H1 (cell line): Measurements from ENCODE around the gene RB1. TPM values are rescaled to one million over a fixed set of nuclear protein-coding genes. Genes with fewer than 3 reads are reported as not detected.

Source experiments
- CTCF ChIA-PET: fragments of 300-600 bp; sonication (Branson Sonifier 250); formaldehyde crosslinking; loops from one replicate; lab custom pipeline; 2021; ENCODE audit not compliant: partially characterized antibody; lab: Charles Lee
- POLR2A ChIA-PET: fragments of 300-600 bp; sonication (Branson Sonifier 250); formaldehyde crosslinking; loops from one replicate; lab custom pipeline; 2021; ENCODE audit warnings: inconsistent platforms; ENCODE audit not compliant: partially characterized antibody; lab: Charles Lee
- DNase-seq, 2 experiments: peaks; one replicate each; pipeline versions ENCODE4 v3.0.0 to v3.0.0-alpha.2; 2010 to 2022; ENCODE audit warnings: low spot score in 2 of 2, low read depth in 1 of 2, mixed read lengths in 1 of 2
- FAIRE-seq: peaks from 2 replicates; lab custom pipeline; 2011; peaks lifted over from hg19 to GRCh38; lab: Jason Lieb, UNC
- H2AFZ ChIP-seq: 2 replicates; pipeline ENCODE4 v1.8.1; 2012; ENCODE audit warnings: low read length, inconsistent platforms
- H2AK5ac ChIP-seq: 2 replicates; pipeline ENCODE4 v1.6.1; 2013; ENCODE audit warnings: low read depth, low read length
- H2BK120ac ChIP-seq: replicated peaks from 2 replicates; pipeline ENCODE3; 2013; ENCODE audit warnings: low read depth, low read length, inconsistent platforms
- H2BK12ac ChIP-seq: 2 replicates; pipeline ENCODE4 v1.6.1; 2013; ENCODE audit warnings: low read depth, low read length
- H2BK15ac ChIP-seq: 2 replicates; pipeline ENCODE4 v1.6.1; 2013; ENCODE audit warnings: low read length
- H2BK20ac ChIP-seq: 2 replicates; pipeline ENCODE4 v1.6.1; 2013; ENCODE audit warnings: low read length
- H2BK5ac ChIP-seq: 2 replicates; pipeline ENCODE4 v1.6.1; 2013; ENCODE audit warnings: low read depth, low read length
- H3K14ac ChIP-seq: 2 replicates; pipeline ENCODE4 v1.6.1; 2013; ENCODE audit warnings: inconsistent platforms; ENCODE audit not compliant: insufficient read length
- H3K18ac ChIP-seq: 2 replicates; pipeline ENCODE4 v1.6.1; 2013; ENCODE audit warnings: low read length; ENCODE audit errors: extremely low read depth
- H3K23ac ChIP-seq: 2 replicates; pipeline ENCODE4 v1.6.1; 2013; ENCODE audit warnings: inconsistent platforms; ENCODE audit not compliant: insufficient read length
- H3K23me2 ChIP-seq: 2 replicates; pipeline ENCODE4 v1.6.1; 2013; ENCODE audit warnings: low read depth, low read length
- H3K27ac ChIP-seq: 2 replicates; pipeline ENCODE4 v1.6.1; 2011; ENCODE audit warnings: low read depth, low read length, inconsistent platforms
- H3K27me3 ChIP-seq, 4 experiments: replicated peaks in 1 of 4; 1 replicate in 1 of 4; 2 replicates in 3 of 4; pipeline versions ENCODE4 v1.6.1 to v1.8.1; 2011 to 2013; ENCODE audit warnings: low read length in 3 of 4, mild to moderate bottlenecking in 3 of 4, inconsistent platforms in 2 of 4, mixed read lengths in 2 of 4, moderate library complexity in 1 of 4; ENCODE audit not compliant: control insufficient read depth in 3 of 4, insufficient read depth in 3 of 4; ENCODE audit errors: extremely low read depth in 1 of 4
- H3K36me3 ChIP-seq, 4 experiments: 2 replicates each; pipeline versions ENCODE4 v1.6.1 to v1.8.1; 2011 to 2013; ENCODE audit warnings: mild to moderate bottlenecking in 4 of 4, low read length in 3 of 4, moderate library complexity in 2 of 4, control low read depth in 1 of 4, inconsistent platforms in 1 of 4; ENCODE audit not compliant: insufficient read depth in 4 of 4, control insufficient read depth in 2 of 4
- H3K4ac ChIP-seq: replicated peaks from 2 replicates; pipeline ENCODE3; 2013; ENCODE audit warnings: low read length, low read depth, mixed read lengths, inconsistent platforms; ENCODE audit not compliant: insufficient read length
- H3K4me1 ChIP-seq, 4 experiments: replicated peaks in 1 of 4; 1 replicate in 1 of 4; 2 replicates in 3 of 4; pipeline versions ENCODE4 v1.6.1 to v1.8.1; 2011 to 2013; ENCODE audit warnings: low read length in 3 of 4, inconsistent platforms in 2 of 4, mixed read lengths in 1 of 4; ENCODE audit not compliant: insufficient read depth in 4 of 4, control insufficient read depth in 3 of 4
- H3K4me2 ChIP-seq, 2 experiments: 2 replicates each; pipeline versions ENCODE4 v1.6.1 to v1.8.1; 2011 to 2013; ENCODE audit warnings: low read depth in 2 of 2, low read length in 2 of 2, control low read depth in 1 of 2, inconsistent platforms in 1 of 2, mild to moderate bottlenecking in 1 of 2; ENCODE audit not compliant: insufficient read depth in 1 of 2
- H3K4me3 ChIP-seq, 4 experiments: fragments of 200-600, 300-600 bp in 1 of 4; sonication (generic), shearing (Covaris generic), sonication (Bioruptor Twin) in 1 of 4; 2 replicates each; pipeline versions ENCODE4 v1.5.1 to v1.8.1; 2011 to 2016; ENCODE audit warnings: low read length in 4 of 4, low read depth in 3 of 4, control low read depth in 2 of 4, inconsistent platforms in 2 of 4, mild to moderate bottlenecking in 2 of 4, mixed read lengths in 1 of 4, moderate library complexity in 1 of 4; ENCODE audit not compliant: insufficient read depth in 2 of 4; ENCODE audit errors: extremely low read depth in 1 of 4
- H3K56ac ChIP-seq: replicated peaks from 2 replicates; pipeline ENCODE3; 2013; ENCODE audit warnings: low read depth, mild to moderate bottlenecking, mixed read lengths, low read length, inconsistent platforms; ENCODE audit not compliant: insufficient read length
- H3K79me1 ChIP-seq: 2 replicates; pipeline ENCODE4 v1.6.1; 2013; ENCODE audit warnings: low read depth, low read length, control low read depth
- H3K79me2 ChIP-seq, 2 experiments: 2 replicates each; pipeline versions ENCODE4 v1.6.1 to v1.8.1; 2012 to 2013; ENCODE audit warnings: low read length in 2 of 2, mild to moderate bottlenecking in 2 of 2, inconsistent platforms in 1 of 2; ENCODE audit not compliant: insufficient read depth in 2 of 2, control insufficient read depth in 1 of 2
- H3K9ac ChIP-seq, 4 experiments: replicated peaks in 1 of 4; 1 replicate in 1 of 4; 2 replicates in 3 of 4; pipeline versions ENCODE4 v1.6.1 to v1.8.1; 2011 to 2013; ENCODE audit warnings: low read depth in 3 of 4, low read length in 3 of 4, control low read depth in 2 of 4, mild to moderate bottlenecking in 2 of 4, moderate library complexity in 2 of 4, inconsistent platforms in 1 of 4; ENCODE audit errors: extremely low read depth in 1 of 4
- H3K9me3 ChIP-seq, 2 experiments: 2 replicates each; pipeline versions ENCODE4 v1.6.1 to v1.8.1; 2012 to 2013; ENCODE audit warnings: mild to moderate bottlenecking in 2 of 2, moderate library complexity in 2 of 2, control low read depth in 1 of 2, inconsistent platforms in 1 of 2, low read depth in 1 of 2, low read length in 1 of 2, mixed read lengths in 1 of 2; ENCODE audit not compliant: insufficient read depth in 2 of 2
- H4K20me1 ChIP-seq, 2 experiments: replicated peaks in 1 of 2; 2 replicates each; pipeline versions ENCODE3 to v1.8.1; 2011 to 2013; ENCODE audit warnings: inconsistent platforms in 2 of 2, low read length in 2 of 2, mild to moderate bottlenecking in 1 of 2; ENCODE audit not compliant: insufficient read depth in 2 of 2, control insufficient read depth in 1 of 2
- H4K5ac ChIP-seq: 2 replicates; pipeline ENCODE4 v1.6.1; 2013; ENCODE audit warnings: low read length, low read depth, mixed read lengths, inconsistent platforms; ENCODE audit not compliant: insufficient read length
- H4K8ac ChIP-seq: 2 replicates; pipeline ENCODE4 v1.8.0; 2013; ENCODE audit warnings: mild to moderate bottlenecking, moderate library complexity, low read length, inconsistent platforms; ENCODE audit not compliant: insufficient read depth; ENCODE audit errors: extremely low read depth
- H4K91ac ChIP-seq: replicated peaks from 2 replicates; pipeline ENCODE3; 2013; ENCODE audit warnings: low read length, mixed read lengths, inconsistent platforms; ENCODE audit not compliant: insufficient read length
- BACH1 ChIP-seq: IDR thresholded peaks from 2 replicates; pipeline ENCODE4 v1.6.1; 2012; ENCODE audit warnings: low read length, improper control_type of control experiment
- BCL11A ChIP-seq, 2 experiments: IDR thresholded peaks; one replicate each; pipeline ENCODE4 v1.6.1; 2011; ENCODE audit warnings: low read depth in 2 of 2, low read length in 2 of 2, mild to moderate bottlenecking in 2 of 2
- CHD2 ChIP-seq: IDR thresholded peaks from 2 replicates; pipeline ENCODE4 v1.6.1; 2012; ENCODE audit warnings: low read length, improper control_type of control experiment
- CREB1 ChIP-seq: IDR thresholded peaks from 2 replicates; pipeline ENCODE4 v1.6.1; 2012; ENCODE audit warnings: inconsistent platforms
- EP300 ChIP-seq, 2 experiments: IDR thresholded peaks; 1 replicate in 1 of 2; 2 replicates in 1 of 2; pipeline ENCODE4 v1.6.1; 2011 to 2012; ENCODE audit warnings: low read depth in 2 of 2, low read length in 2 of 2, mild to moderate bottlenecking in 2 of 2, borderline replicate concordance in 1 of 2, inconsistent platforms in 1 of 2, moderate library complexity in 1 of 2
- GABPA ChIP-seq: IDR thresholded peaks from 2 replicates; pipeline ENCODE4 v1.6.1; 2011; ENCODE audit warnings: mild to moderate bottlenecking, low read length, moderate library complexity, borderline replicate concordance; ENCODE audit not compliant: insufficient read depth
- HDAC2 ChIP-seq, 2 experiments: fragments of 300-600 bp in 1 of 2; sonication (generic) in 1 of 2; IDR thresholded peaks; 2 replicates each; pipeline ENCODE4 v1.6.1; 2011 to 2012; ENCODE audit warnings: low read depth in 2 of 2, low read length in 2 of 2, mild to moderate bottlenecking in 2 of 2, moderate library complexity in 2 of 2, borderline replicate concordance in 1 of 2, inconsistent platforms in 1 of 2
- HDAC6 ChIP-seq: IDR thresholded peaks from one replicate; pipeline ENCODE4 v1.7.1; 2012; ENCODE audit warnings: low read depth, mild to moderate bottlenecking, inconsistent platforms, low read length, moderate library complexity
- KDM5A ChIP-seq: fragments of 200-600 bp; IDR thresholded peaks from 2 replicates; pipeline ENCODE4 v1.7.1; 2012; ENCODE audit warnings: mild to moderate bottlenecking, low read length, inconsistent platforms, mixed read lengths
- POU5F1 ChIP-seq: IDR thresholded peaks from 2 replicates; pipeline ENCODE4 v1.6.1; 2011; ENCODE audit warnings: low read depth, mild to moderate bottlenecking, low read length, moderate library complexity
- SP2 ChIP-seq: IDR thresholded peaks from 2 replicates; pipeline ENCODE4 v1.6.1; 2012; ENCODE audit warnings: mild to moderate bottlenecking, low read length, inconsistent platforms
- YY1 ChIP-seq: IDR thresholded peaks from 2 replicates; pipeline ENCODE4 v1.6.1; 2011; ENCODE audit warnings: low read depth, mild to moderate bottlenecking, low read length
- WGBS, 2 experiments: shearing (Covaris generic) in 1 of 2; methylation state at CpG; one replicate each; pipeline versions ENCODE4 v1.1.6 to v1.1.7; 2013 to 2015; ENCODE audit warnings: low lambda C conversion rate in 2 of 2, mixed read lengths in 2 of 2, inconsistent platforms in 1 of 2, low coverage in 1 of 2, missing lambda C conversion rate in 1 of 2; ENCODE audit not compliant: insufficient replicate concordance in 2 of 2, insufficient coverage in 1 of 2, insufficient read length in 1 of 2; ENCODE audit errors: extremely low coverage in 1 of 2, missing lambda C conversion rate in 1 of 2; 5-methylcytosine and 5-hydroxymethylcytosine counted together
- polyA plus RNA-seq, 7 experiments: library from polyadenylated mRNA; depleted of rRNA in 3 of 7; stranded (reverse) in 5 of 7; unstranded in 2 of 7; fragments of >200 nt in 5 of 7; fragments of 200-250 nt in 2 of 7; gene quantifications; 1 replicate in 5 of 7; 2 replicates in 1 of 7; 4 replicates in 1 of 7; pipeline versions ENCODE4 v1.2.1 to v1.2.3, GENCODE V29; 2011 to 2013; ENCODE audit warnings: missing spikeins in 2 of 7, mixed read lengths in 2 of 7
- total RNA-seq: library from RNA; stranded (reverse); fragmentation: NEBNext Ultra II Directional; extraction: Animal tissue kit (Norgen Biotek cat#: 25700); gene quantifications from 2 replicates; pipeline ENCODE4 v1.2.1, GENCODE V29; 2021

RB1 gene
- total and polyA plus RNA-seq, 2 of the 8 experiments (the other 6 are each of a cell fraction or from before 2014, with no cell fraction given) = 4.1 to 17.5 TPM

DNA sequence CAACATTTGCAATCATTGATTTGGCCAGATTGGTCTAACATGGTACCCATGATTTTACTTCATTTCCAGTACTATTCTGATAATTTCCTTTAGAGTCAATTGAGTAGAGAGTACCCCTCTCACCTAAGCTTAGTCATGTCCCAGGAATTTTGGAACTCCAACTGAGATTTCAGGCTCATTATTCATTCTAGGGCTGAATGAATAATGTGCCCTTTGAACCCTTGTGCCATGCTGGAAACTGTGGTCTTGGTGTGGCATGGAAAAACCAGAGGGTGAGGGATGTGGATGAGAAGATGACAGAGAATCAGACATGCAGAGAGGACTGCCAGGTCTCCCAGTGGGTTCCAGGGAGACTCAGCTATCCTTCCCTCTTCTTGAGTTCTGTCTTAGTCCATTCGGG, 40.4 kb upstream of the RB1 start:
- POLR2A ChIA-PET = no interaction called here
- Histone ChIP-seq H3K9ac (no peak overlapping the region), H3K79me2 (no peaks in the 10 kb centered on the region), H2AFZ (no peak overlapping the region), H4K20me1 (no peaks in the 10 kb centered on the region), H2BK120ac (no peak overlapping the region), H4K8ac (no peak overlapping the region), H2BK15ac (no peak overlapping the region), H3K23me2 (no peaks in the 10 kb centered on the region), H3K23ac (no peak overlapping the region), H3K14ac (no peak overlapping the region), H3K4ac (no peak overlapping the region), H2AK5ac (no peak overlapping the region), H2BK12ac (no peak overlapping the region), H2BK20ac (no peak overlapping the region), H3K4me2 (no peak overlapping the region), H3K36me3 (peaks cover 0 to 43% (median 8%) of the 10 kb centered on the region in 4 experiments; a peak in 5 of 8 replicates), H3K4me3 (no peak overlapping the region), H3K79me1 (no peaks in the 10 kb centered on the region), H3K18ac (no peak overlapping the region), H2BK5ac (no peak overlapping the region), H3K27ac (no peak overlapping the region), H4K5ac (no peak overlapping the region), H3K56ac (no peak overlapping the region), H3K9me3 (no peaks in the 10 kb centered on the region), H3K27me3 (no peaks in the 10 kb centered on the region), H4K91ac (no peak overlapping the region), H3K4me1 (peaks cover 0 to 2% (median 0%) of the 10 kb centered on the region in 4 experiments; a peak in 2 of 7 replicates)
- FAIRE-seq = no peak
- DNase-seq = no peak
- WGBS, 2 experiments = 95% methylated on average over 1 of the region's 1 CpG; no CpG with 5 or more reads in 1 of the 2 experiments
- CTCF ChIA-PET = no interaction called here
- TF ChIP-seq EP300 (IDR thresholded peaks at IDR 0.05; ENCODE audit: borderline replicate concordance in 1 of 2, low read depth in 2 of 2, low read length in 2 of 2) = no peak
- TF ChIP-seq GABPA = no peak
- TF ChIP-seq POU5F1 = no peak
- no peak for TF ChIP-seq CREB1
- no peak for TF ChIP-seq HDAC6
- TF ChIP-seq SP2 = no peak
- no peak for TF ChIP-seq YY1
- no peak for TF ChIP-seq BACH1
- no peak for TF ChIP-seq CHD2
- TF ChIP-seq HDAC2 (IDR thresholded peaks at IDR 0.05; ENCODE audit: borderline replicate concordance in 1 of 2, low read depth in 2 of 2, low read length in 2 of 2) = no peak
- no peak for TF ChIP-seq KDM5A
- TF ChIP-seq BCL11A (IDR thresholded peaks at IDR 0.05; ENCODE audit: low read depth in 2 of 2, low read length in 2 of 2) = no peak
